Activated T-helper 1 cell treated with Interleukin-2 at 50 U/mL for 16 hours (primary cell): Measurements from ENCODE around the gene PUS7.
"Not testable (repeated sequence)": the region's sequence is repeated elsewhere in the genome, so short reads cannot be mapped to it uniquely, and the experiment has no call there.

Experiments
- DNase-seq: peaks from one replicate; pipeline ENCODE4 v3.0.0-alpha.2; 2020; ENCODE audit warnings: low read depth

Gene PUS7

GRCh38 chr7:105521717-105522463 is at the start of gene PUS7:
Gene PUS7, minus strand, starts transcription at chr7:105522271. Its CDS starts 13,759 bp downstream, at chr7:105508512.
- DNase-seq = peak; percentile 76

GRCh38 chr7:105567821-105568220 is 45.8 kb upstream of the PUS7 start:
- DNase-seq = no peak

- DNase-seq = no peak
Observed at GRCh38 chr7:105567024-105567423, 45.0 kb upstream of the PUS7 start.

- DNase-seq = no peak
Observed at GRCh38 chr7:105565190-105565589, 43.1 kb upstream of the PUS7 start.

GRCh38 chr7:105559926-105560325 is 37.9 kb upstream of the PUS7 start:
- no peak for DNase-seq

- DNase-seq = no peak
Observed at GRCh38 chr7:105538339-105538738, 16.3 kb upstream of the PUS7 start.

GRCh38 chr7:105532709-105533460 is 10.8 kb upstream of the PUS7 start:
- DNase-seq = no peak

- DNase-seq = peak; percentile 82
Observed at GRCh38 chr7:105531792-105532671, 10.0 kb upstream of the PUS7 start, which contains the start of gene RINT1. Gene RINT1, plus strand, starts transcription at chr7:105532201. Its CDS starts 115 bp downstream, at chr7:105532316.

- no peak for DNase-seq
Observed at GRCh38 chr7:105530546-105530945, 8.5 kb upstream of the PUS7 start.

GRCh38 chr7:105530126-105530525 is 8.1 kb upstream of the PUS7 start:
- no peak for DNase-seq

GRCh38 chr7:105527737-105528136 is 5.7 kb upstream of the PUS7 start:
- DNase-seq = not testable (repeated sequence)

- DNase-seq = no peak
Observed at GRCh38 chr7:105524840-105525239, 2.8 kb upstream of the PUS7 start.

- not testable (repeated sequence) for DNase-seq
Observed at GRCh38 chr7:105524423-105524822, 2.4 kb upstream of the PUS7 start.

GRCh38 chr7:105521027-105521716 is 899 bp downstream of the PUS7 start:
- DNase-seq = no peak

GRCh38 chr7:105520620-105521019 is 1.5 kb downstream of the PUS7 start:
- not testable (repeated sequence) for DNase-seq

GRCh38 chr7:105519353-105519752 is 2.7 kb downstream of the PUS7 start:
- no peak for DNase-seq

GRCh38 chr7:105515610-105516009 is 6.5 kb downstream of the PUS7 start:
- not testable (repeated sequence) for DNase-seq

- DNase-seq = no peak
Observed at GRCh38 chr7:105512926-105513526, 9.0 kb downstream of the PUS7 start.

- no peak for DNase-seq
Observed at GRCh38 chr7:105512415-105512814, 9.7 kb downstream of the PUS7 start.

GRCh38 chr7:105502173-105502572 is 19.9 kb downstream of the PUS7 start:
- DNase-seq = no peak

GRCh38 chr7:105497016-105497415 is 25.1 kb downstream of the PUS7 start:
- DNase-seq = no peak
